Right hindlimb (tissue), 1 donor: ENCODE results near the gene AGAP1.
"Not testable (repeated sequence)": the region's sequence is repeated elsewhere in the genome, so short reads cannot be mapped to it uniquely, and the experiment has no call there.

Experiments
- DNase-seq: peaks from one replicate; pipeline ENCODE4 v3.0.0-alpha.2; 2018

AGAP1 gene

DNA sequence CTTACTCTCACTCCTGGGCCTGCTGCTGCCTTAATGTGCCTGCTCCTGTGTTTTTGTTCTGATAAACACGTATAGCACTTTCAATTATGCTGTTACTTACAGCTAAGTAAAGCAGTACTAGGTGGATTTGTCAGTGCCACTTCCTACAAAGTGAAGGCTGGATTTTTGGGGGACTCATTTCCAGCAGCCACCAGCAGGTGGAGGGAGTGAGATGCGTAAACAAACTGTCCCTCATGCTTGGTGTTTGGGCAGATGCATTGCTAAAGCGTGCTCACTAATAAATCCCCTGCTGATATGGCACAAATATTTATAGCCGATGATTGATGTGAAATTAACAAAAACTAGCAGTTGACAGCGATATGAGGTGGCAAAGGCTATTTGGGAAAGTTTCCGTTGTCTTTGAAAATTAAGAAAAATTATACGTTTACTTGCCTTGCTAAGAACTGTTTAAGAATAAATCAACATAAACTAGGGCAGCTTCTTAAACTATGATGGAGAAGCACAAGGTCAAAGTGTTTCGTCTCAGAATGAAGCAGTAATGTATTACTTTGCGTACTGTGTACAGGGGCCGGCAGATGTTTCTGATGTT lies 101.7 kb downstream of the AGAP1 start:
- DNase-seq: peak; percentile 85

DNA sequence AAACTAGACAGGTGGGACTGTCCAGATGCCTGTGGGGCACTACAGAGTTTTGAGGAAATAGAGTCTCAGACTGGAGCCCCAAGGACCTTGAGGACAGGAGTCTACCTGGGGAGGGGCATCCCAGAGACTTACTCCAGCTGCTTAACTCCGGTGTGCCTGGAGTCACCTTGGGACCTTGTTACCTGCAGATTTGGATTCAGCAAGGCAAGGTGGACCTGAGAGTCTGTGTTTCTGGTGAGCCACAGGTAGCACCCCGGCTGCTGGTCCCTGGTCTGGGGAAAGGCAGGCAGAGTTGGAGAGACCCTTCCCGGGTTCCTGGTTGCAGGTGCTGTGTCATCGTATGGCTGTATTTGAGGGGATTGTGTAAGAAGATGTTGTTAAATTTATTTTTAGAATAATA lies 102.4 kb downstream of the AGAP1 start:
- no peak for DNase-seq

- DNase-seq: no peak
Observed at GRCh38 chr2:235597081-235597615, 103.3 kb downstream of the AGAP1 start.

DNA sequence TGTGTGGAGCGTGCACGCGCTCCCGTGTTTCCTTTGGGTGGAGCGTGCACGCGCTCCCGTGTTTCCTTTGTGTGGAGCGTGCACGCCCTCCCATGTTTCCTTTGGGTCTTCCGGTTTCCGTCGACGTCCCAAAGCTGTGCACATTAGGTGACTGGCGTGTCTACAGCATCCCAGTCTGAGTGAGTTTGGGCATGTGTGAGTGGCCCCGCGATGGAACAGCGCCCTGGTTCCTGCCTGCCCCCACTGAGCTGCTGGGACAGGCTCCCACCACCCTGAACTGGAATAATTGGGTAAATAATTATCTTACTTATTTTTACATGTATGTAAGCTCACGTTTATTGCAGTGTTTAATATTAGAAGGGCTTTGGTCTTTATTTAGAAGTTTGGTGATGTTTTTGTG lies 104.2 kb downstream of the AGAP1 start:
- no peak for DNase-seq

DNA sequence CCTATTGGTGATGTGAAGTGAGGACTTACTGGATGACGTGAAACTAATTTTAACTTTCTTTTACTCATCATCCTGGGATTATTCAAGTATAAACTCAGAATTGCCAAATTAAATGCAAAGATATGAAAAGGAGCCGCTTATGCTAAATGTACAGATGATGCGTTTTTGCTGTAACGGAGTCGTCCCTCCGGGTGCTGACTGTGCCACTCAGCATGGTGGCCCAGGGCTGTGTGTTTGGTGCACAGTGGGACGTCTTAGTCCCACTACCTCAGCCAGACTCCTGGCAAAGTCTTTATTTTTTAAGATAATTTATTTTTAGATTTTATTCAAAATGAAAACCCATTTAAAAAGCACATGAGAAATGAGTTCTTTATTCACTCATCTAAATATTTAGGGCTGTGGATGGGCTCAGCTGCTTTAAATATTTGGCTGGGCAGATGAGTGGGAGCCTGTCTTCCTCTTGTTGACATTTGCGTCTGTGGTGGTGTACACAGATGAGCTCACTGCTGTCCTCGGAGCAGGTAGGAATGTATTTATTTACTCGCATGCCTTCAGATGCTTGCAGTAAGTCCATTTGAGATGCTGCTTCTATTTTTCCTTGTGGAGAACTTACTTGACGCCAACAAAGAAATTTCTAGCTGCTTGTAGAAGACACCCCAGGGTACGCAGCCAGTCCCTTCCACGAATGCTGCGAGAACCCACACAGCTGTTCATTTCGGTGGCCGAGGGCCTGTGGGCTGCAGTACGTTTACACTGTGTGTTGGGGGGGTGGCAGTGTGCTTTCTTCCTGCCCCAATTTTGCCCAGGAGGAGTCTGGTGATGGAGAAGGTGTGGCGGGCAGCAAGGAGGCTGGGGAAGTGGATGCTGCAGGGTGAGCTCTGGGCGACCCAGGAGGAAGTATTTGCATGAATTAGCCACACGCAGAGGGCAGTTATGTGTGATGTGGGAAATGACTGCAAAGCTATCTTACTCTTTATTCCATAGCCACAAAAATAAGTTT lies 105.0 kb downstream of the AGAP1 start:
- no peak for DNase-seq

DNA sequence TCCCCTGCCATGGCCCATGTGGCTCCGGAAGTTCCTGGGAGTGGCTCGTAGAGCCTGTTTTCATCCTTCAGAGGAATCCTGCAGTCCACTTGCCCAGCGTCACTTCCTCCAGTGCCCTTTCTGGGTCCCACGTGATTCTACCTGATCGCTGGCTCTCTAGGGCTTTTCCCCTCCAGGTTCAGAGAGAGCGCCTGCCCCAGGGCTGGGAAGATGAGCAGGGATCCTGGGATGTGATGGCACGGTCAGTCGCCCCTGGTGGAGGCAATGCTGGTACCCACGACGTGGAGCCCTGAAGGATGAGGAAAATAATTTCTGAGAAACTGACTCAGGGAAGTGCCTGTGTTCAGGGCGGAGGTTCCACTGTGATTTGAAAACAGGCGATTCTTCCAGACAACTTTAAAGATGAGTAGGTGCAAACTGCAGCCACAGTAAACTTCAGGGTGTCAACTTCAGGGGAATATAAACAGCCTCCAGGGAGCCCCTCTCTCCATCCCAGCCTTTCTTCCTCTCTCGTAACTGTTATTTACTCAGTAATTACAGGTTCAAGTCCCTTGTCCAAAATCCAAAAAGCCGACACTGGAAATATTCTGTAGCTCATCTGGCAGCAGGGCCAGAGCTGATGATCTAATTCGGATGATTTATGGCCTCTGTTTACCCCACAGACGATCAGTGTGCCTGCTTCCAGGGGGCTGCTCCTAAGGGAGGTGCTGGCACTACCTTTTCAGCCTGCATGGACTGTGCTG lies 105.9 kb downstream of the AGAP1 start:
- no peak for DNase-seq

GRCh38 chr2:235600406-235600805 lies 106.6 kb downstream of the AGAP1 start:
- no peak for DNase-seq

DNA sequence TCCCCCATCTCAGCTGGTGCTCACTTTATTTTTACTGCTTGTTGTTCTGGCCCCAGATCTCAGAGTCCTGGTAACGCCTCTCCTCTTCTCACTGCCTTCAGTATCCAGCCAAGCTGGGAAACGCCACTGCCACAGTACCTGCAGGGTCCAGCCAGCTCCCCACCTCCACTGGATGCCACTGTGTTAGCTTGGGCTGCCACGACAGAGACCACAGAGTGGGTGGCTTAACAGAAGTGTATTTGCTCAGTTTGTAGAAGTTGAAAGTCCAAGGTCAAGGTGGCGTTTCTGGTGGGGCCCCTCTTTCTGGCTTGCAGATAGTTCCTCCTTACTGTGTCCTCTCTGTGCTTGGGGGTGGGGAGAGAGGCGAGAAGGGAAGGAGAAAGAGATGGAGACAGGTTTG lies 107.1 kb downstream of the AGAP1 start:
- DNase-seq: no peak

GRCh38 chr2:235601960-235602704 lies 108.3 kb downstream of the AGAP1 start:
- DNase-seq: no peak

GRCh38 chr2:235602971-235603370 lies 109.1 kb downstream of the AGAP1 start:
- DNase-seq: not testable (repeated sequence)

DNA sequence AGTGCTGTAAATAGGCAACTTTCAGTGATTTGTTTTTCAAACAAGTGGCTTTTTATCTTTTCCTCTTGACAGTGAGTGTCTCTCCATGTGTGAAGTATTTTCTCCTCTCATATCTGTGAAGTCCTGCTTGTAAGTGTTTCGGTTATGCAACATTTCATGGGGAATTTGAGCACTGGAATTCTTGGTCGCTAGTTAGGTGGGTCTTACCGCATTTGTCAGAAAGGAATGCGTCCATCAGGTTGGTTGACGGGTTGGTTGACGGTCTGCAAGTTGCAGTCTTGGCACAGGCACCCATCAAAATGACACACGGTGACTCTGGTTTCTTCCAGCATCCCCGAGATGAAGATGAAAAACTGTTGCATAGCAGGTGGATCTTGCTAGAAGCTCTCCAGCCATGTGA lies 109.8 kb downstream of the AGAP1 start:
- DNase-seq: no peak

GRCh38 chr2:235605312-235606003 lies 111.6 kb downstream of the AGAP1 start:
- peak; percentile 91 for DNase-seq

- DNase-seq: peak; percentile 30
Observed at GRCh38 chr2:235606004-235606715, 112.3 kb downstream of the AGAP1 start.

DNA sequence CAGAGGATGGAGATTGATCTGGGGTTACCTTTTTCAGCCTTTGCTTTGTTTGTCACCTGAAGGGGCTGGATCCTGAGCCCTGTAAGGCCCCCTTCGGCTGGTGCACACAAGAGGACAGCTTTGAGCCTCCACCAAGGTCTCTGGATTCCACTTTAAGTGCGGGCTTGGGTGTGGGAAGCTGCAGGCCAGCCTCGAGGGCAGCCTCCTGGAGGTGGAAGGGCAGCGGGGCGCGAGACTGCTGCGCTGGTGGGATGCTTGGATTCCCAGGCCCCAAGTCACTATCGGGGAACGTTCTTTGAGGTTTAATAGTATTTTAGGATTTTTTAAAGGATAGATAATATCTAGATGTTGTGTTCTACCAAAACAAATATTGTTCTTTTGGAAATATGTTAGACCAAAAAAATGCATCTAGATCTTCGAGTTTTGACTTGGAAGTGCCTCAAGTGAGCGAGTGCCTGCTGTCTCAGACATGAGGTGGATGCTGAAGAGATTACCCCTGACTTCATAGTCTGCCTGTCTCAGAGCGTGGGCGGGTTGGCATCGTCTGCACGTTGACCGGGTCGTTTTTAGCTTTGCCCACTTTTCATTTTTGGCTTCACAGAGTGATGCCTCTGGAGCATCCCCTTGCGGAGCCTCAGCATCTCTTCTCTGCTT lies 113.8 kb downstream of the AGAP1 start:
- no peak for DNase-seq

DNA sequence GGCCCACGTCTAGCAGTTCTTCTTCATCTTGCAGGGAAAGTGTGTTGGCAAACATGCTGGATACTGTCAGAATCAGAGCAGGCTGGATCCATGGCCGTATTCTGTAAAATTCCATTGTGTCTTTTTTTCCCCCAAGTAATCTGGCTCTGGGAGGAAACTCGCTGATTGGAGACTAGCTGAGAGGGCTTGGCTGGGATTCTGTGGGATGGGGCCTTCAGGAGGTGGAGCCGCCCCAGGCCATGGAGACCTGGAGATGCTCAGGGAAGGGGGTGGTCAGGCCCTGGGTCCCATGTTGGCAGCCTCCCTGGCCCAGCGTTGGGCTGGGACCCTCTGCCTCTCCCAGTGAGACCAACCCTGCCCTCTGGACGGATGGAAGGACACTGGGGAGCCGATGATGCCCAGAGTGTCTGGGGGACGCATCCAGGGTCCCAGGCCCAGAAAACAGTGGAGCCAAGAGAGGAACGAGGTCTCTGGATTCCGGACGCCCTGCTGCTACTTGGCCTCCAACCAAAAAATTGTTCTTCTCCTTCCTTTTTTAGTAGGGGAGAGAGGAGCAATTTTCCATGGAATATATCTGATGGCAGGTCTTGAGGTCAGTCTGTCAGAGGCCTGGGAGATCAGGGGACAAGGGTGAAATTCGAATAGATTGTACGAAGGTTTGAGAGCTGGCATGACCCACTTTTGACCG lies 114.5 kb downstream of the AGAP1 start:
- DNase-seq: peak; percentile 83

DNA sequence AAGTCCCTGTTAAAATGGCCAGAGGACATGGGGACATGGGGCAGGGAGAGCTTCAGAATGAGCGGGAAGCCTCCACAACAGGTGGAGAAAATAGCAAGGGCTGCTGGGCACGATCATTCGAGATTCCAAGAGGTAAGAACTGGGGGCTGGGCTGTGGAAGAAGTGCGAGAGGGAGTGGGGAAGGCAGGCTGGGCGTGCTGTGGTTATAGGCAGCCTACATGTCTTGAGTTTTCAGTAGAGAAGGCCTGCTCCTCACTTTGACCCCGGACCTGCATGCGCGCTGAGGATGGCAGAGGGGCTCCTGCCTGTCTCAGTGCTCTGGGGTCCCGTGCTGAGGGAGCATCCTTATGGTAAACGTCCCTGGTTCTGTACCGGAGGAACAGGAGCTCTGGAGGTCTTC lies 115.5 kb downstream of the AGAP1 start:
- no peak for DNase-seq

DNA sequence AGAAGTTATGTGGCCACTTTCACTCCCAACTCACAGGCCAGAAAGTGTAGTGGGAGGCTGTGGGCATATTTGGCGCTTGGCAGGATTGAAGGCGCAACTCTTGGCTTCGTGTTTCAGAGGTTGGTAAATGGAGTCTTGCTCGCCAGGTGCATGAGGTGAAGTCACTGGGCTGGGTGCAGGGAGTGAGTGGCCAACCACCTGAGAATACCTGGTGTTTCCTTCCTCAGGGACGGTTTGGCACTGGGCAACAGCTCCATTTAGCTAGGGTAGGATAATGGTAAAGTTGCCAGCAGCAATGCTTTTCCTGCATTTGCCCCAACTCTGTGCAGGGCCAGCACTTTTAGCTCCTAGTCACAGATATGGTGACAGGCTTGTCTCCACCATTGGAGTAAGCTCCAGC lies 115.9 kb downstream of the AGAP1 start:
- no peak for DNase-seq

DNA sequence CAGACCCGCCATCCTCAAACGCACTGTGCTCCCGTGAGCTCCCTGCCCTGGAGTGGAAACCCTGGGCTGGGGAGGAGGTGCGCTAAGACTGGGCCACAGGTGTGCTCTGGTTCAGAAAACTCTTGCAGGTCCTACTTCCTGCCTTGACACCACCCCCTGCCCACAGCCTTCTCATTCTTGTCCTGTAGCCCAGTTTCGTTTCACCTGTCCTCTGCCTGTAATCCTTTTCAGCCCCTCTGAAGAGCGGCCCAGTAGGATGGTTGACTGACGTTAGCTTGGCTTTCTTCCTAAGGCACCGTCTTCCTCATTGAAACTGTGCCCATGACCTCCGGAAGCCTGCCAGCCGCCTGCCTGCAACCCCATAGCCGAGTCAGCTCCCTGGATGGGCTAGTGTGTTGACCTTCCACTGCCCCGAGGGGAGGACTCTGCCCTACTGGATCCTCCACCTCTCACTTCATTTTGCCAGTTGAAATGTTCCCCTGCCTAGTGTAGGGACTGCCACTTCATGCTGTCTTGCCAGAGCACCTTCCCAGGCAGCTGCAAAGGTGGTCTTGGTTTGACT lies 116.9 kb downstream of the AGAP1 start:
- DNase-seq: no peak

DNA sequence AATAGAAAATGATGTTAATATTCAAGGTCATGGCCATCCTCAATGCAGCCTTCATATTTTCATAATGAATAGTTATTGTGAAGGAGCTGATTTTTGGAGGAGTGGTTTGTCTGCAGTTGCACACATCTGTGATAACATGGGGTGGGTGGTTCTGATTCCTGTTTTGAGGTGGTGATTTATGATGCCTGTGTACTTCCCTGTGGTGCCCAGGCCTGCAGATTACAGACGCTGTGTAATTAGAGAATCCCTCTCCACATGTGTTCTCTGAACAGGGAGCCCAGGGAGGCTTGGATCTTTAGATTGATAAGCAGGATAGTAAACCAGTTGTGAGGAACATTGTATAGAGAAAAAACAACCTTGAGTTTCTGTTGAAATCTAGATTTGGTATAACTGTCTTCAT lies 117.5 kb downstream of the AGAP1 start:
- DNase-seq: no peak

DNA sequence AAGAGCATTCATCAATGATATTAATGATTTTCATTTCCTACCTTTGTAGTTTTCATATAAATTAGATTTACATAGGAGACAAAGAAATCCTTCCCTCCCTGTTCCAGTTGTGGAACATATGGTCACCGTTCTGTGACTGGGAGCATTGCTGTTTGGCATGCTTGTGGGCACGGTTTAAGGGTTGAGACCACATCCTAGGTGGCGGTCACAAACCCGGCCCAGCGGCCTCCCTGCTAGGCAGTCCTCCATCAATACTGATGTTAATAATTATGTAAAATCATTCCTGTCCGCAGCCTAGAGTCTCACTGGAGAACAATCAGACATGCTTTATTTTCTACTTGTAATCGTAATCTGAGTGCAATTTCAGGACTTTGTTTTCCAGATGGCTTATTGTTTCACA lies 117.9 kb downstream of the AGAP1 start:
- no peak for DNase-seq
